ENCODE data around the gene JAG1.

- no peak for TF ChIP-seq ZNF324 (CRISPR knock-in tag; IDR thresholded peaks at IDR 0.05)
- TF ChIP-seq ARNT (IDR thresholded peaks at IDR 0.05): no peak
- no peak for TF ChIP-seq CTCF (IDR thresholded peaks at IDR 0.05 in 2 of 3, conservative IDR thresholded peaks at IDR 0.05 in 1 of 3; ENCODE audit: insufficient read depth in 2 of 3, low read depth in 1 of 3, low read length in 3 of 3)
- no peak for TF ChIP-seq GATAD2A (IDR thresholded peaks at IDR 0.05)
- TF ChIP-seq MAX (CRISPR knock-in tag; IDR thresholded peaks at IDR 0.05): no peak
- TF ChIP-seq TBP (optimal IDR thresholded peaks at IDR 0.05; ENCODE audit: low read depth, low read length): no peak
- TF ChIP-seq SP1 (CRISPR knock-in tag; IDR thresholded peaks at IDR 0.05): no peak
- TF ChIP-seq ZNF780A (CRISPR knock-in tag; IDR thresholded peaks at IDR 0.05): no peak
- TF ChIP-seq HOXB6 (CRISPR knock-in tag; IDR thresholded peaks at IDR 0.05; ENCODE audit: borderline replicate concordance): no peak
- TF ChIP-seq PHF8 (IDR thresholded peaks at IDR 0.05; ENCODE audit: borderline replicate concordance, low read length): no peak
- no peak for TF ChIP-seq HEY1 (CRISPR knock-in tag; IDR thresholded peaks at IDR 0.05; ENCODE audit: borderline replicate concordance)
- TF ChIP-seq ZBTB1 (CRISPR knock-in tag; IDR thresholded peaks at IDR 0.05; ENCODE audit: borderline replicate concordance, low read depth): no peak
- TF ChIP-seq TAF7 (tag; IDR thresholded peaks at IDR 0.05): no peak
- no peak for TF ChIP-seq YY1 (IDR thresholded peaks at IDR 0.05; ENCODE audit: borderline replicate concordance in 1 of 3, control insufficient read depth in 1 of 3, extremely low read depth in 1 of 3, insufficient read depth in 3 of 3, insufficient read length in 1 of 3, insufficient replicate concordance in 2 of 3, low read depth in 1 of 3, low read length in 2 of 3)
These were observed 42.7 kb downstream of the JAG1 start for GRCh38 chr20:10631126-10631525.

Measured in K562 (cell line).